Measurements from ENCODE around the gene HBD. TPM values are rescaled to one million over a fixed set of nuclear protein-coding genes. Genes with fewer than 3 reads are reported as not detected.

HBD gene
- total RNA-seq, 1 donor from 2014 or later = not detected

DNA sequence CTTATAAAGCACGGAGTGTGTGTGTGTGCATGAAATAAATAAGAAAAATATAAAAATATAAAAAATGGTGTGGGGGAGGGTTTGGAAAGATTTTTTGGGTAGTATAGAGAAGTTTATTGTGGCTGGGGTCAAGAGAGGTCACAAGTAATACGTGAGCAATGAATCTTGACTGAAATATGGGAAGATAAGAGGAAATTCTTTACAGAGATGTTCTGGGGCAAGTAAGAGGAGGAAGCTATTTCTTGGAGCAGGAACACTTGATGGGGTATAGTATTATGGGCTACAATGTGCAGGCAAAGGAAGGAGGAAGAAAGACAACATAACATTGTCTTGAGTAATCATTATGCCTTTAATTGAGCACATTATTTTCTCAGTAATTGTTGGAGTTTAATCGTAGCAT lies 2.1 kb downstream of the HBD start:
- no peak for DNase-seq

DNA sequence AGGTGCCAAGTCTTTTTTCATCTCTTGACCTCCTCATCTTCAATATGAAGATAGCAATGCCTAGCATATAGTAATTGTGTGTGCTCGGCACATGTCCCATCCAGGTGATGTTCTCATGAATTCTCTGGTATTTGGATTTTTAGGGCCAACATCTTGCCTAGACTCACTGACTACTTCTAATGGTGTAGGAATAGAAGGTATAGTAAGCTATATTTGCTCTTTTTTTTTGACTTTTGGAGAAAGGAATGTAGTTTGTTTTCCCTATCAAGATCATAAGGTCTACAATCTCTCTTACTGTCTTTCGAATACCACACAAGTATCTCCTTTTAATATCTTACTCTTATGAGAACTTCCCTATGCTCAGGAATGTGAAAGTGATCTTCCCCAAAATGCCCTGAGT lies 3.2 kb downstream of the HBD start:
- no peak for DNase-seq

GRCh38 chr11:5230266-5230665 lies 4.0 kb downstream of the HBD start:
- DNase-seq = no peak

- DNase-seq = no peak
These were observed 4.5 kb downstream of the HBD start for GRCh38 chr11:5229796-5230195.

- DNase-seq = no peak
These were observed 4.9 kb downstream of the HBD start for GRCh38 chr11:5229356-5229755.

DNA sequence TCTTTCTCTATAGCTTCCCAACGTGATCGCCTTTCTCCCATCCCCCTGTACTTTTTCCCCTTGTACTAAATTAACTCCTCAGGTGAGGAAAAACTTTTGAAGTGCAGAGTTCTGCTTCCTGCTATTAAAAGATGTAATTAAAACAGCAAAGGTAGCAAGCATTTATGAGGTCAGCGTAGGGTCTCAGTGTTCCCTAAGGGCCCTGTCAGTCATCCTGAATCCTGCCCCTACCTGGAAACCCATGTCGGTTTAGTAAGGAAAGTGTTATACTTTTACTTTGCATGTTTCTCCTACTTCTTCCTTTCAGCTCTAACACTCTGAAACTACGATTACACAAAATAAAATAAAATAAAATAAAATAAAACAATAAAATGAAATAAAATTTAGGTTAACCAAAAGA lies 6.2 kb downstream of the HBD start:
- no peak for DNase-seq

GRCh38 chr11:5227681-5228080 lies 6.6 kb downstream of the HBD start:
- no peak for DNase-seq

DNA sequence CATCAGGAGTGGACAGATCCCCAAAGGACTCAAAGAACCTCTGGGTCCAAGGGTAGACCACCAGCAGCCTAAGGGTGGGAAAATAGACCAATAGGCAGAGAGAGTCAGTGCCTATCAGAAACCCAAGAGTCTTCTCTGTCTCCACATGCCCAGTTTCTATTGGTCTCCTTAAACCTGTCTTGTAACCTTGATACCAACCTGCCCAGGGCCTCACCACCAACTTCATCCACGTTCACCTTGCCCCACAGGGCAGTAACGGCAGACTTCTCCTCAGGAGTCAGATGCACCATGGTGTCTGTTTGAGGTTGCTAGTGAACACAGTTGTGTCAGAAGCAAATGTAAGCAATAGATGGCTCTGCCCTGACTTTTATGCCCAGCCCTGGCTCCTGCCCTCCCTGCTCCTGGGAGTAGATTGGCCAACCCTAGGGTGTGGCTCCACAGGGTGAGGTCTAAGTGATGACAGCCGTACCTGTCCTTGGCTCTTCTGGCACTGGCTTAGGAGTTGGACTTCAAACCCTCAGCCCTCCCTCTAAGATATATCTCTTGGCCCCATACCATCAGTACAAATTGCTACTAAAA lies 7.5 kb downstream of the HBD start, which contains the start of gene HBB:
HBB (minus strand) TSS at position 340 of the 579 bp plus-strand sequence; CDS start at position 290, 50 bp downstream.
- DNase-seq = no peak

- DNase-seq = no peak
These were observed 8.8 kb downstream of the HBD start for GRCh38 chr11:5225480-5225871.

DNA sequence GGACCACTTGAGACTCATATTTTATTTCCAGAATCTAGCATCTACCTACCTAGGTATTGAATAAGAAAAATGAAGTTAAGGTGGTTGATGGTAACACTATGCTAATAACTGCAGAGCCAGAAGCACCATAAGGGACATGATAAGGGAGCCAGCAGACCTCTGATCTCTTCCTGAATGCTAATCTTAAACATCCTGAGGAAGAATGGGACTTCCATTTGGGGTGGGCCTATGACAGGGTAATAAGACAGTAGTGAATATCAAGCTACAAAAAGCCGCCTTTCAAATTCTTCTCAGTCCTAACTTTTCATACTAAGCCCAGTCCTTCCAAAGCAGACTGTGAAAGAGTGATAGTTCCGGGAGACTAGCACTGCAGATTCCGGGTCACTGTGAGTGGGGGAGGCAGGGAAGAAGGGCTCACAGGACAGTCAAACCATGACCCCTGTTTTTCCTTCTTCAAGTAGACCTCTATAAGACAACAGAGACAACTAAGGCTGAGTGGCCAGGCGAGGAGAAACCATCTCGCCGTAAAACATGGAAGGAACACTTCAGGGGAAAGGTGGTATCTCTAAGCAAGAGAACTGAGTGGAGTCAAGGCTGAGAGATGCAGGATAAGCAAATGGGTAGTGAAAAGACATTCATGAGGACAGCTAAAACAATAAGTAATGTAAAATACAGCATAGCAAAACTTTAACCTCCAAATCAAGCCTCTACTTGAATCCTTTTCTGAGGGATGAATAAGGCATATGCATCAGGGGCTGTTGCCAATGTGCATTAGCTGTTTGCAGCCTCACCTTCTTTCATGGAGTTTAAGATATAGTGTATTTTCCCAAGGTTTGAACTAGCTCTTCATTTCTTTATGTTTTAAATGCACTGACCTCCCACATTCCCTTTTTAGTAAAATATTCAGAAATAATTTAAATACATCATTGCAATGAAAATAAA lies 9.5 kb downstream of the HBD start:
- DNase-seq = no peak

- no peak for DNase-seq
These were observed 10.6 kb downstream of the HBD start for GRCh38 chr11:5223686-5224085.

GRCh38 chr11:5223146-5223545 lies 11.1 kb downstream of the HBD start:
- no peak for DNase-seq

GRCh38 chr11:5210376-5210885 lies 23.9 kb downstream of the HBD start:
- no peak for DNase-seq

GRCh38 chr11:5204787-5205186 lies 29.5 kb downstream of the HBD start:
- DNase-seq = no peak

GRCh38 chr11:5203366-5203765 lies 30.9 kb downstream of the HBD start:
- DNase-seq = no peak

GRCh38 chr11:5200582-5200981 lies 33.7 kb downstream of the HBD start, which contains the start of gene OR51V1:
Gene OR51V1 (minus strand): TSS chr11:5200682. CDS start chr11:5200682, 0 bp downstream.
- DNase-seq = no peak

DNA sequence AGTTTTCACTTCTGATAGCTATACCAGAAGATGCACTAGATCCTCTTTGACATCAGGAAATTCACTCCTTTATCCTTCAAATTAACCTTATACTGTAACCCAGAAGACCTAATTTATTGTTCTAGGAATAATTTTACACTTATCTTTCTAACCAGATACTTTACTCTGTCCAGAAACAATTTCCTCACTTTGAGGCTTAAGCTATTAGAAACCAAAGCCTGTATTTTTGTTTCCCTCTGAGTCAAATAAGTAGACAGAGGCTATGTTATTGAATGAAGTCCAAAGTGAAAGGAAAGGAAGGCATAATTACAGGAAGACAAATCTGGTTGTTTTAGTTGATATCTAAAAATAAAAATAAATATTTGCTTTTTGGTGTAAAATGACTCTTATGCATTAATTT lies 36.0 kb downstream of the HBD start:
- no peak for DNase-seq

DNA sequence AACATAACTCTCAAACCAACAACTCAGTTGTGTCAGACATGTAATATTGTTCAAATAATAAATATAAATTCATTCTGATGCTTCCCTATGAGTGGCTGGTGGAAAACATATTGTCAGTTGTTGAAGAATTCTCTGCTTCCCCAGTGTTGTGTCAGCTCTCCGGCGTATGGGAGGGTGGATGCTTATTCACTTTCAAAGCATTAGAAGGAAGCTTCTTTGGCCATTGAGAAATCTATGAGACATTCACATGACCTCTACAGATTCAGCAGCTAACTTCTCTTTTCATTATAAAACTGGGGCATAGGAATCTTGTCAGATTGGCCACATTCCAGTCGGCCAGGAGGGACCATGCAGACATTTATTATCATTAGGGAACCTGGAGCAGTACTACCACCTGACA lies 36.7 kb downstream of the HBD start:
- DNase-seq = no peak

DNA sequence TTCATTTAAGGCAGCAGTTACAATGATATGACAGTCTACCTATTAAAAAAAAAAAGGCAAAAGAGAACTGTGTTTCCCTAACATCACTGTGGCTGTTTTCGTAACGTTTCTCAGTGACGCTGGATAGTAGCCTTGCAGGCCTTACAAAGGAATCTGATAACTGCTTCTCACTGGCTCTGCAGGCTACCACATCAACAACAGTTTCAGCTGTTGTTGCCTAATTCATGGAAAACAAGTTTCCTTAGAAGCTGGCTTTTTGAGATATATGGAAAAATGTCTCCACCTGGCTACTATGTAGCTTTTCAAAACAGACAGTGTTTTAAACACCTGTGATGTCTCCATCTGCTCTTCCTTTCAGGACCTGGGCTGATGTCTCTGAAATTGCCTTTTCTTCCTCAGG lies 37.6 kb downstream of the HBD start:
- no peak for DNase-seq

DNA sequence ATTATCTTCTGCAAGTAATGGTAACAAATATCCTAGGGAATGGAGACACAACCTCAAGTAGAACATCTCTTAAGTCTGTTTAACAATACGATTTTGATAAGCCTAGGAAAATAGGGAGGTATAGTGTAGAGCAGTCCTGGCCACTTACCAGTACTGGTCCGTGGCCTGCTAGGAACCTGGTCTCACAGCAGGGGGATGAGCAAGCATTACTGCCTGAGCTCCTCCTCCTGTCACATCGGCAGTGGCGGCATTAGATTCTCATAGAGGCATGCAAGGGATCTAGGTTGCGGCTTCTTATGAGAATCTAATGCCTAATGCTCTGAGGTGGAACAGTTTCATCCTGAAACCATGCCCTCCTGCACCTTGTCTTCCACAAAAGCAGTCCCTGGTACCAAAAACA lies 38.2 kb downstream of the HBD start:
- DNase-seq = no peak

GRCh38 chr11:5192738-5193137 lies 41.5 kb downstream of the HBD start:
- no peak for DNase-seq

DNA sequence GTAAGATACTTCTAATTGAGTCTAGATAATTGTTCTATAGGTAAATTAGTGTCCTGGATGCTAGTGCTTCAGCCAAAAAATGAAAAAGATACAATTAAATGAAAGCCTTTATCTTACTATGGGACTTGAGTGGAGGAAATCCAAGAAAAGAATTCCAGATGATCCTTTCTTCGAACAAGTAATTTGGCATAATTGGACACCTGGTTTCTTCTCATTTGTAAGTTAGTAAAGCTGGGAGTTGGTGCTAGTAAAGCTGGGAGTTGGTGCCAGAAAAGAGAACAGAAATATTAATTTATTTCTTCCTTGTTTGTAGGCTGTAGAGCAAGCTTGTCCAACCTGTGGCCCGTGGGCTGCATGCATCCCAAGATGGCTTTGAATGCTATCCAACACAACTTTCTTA lies 46.1 kb downstream of the HBD start:
- DNase-seq = no peak

Measured in occipital lobe (tissue), 2 donors.